Right atrium auricular region (tissue), 2 donors: ENCODE measurements around the gene STK10. TPM values are rescaled to one million over a fixed set of nuclear protein-coding genes. Genes with fewer than 3 reads are reported as not detected.
A peak's percentile ranks its signal among the peaks of the same experiment; 100 is the strongest.
"Not testable (repeated sequence)": the region's sequence is repeated elsewhere in the genome, so short reads cannot be mapped to it uniquely, and the experiment has no call there.

Experiments
- DNase-seq: peaks from one replicate; pipeline ENCODE4 v3.0.0-alpha.2; 2019; ENCODE audit warnings: low spot score
- H3K27ac ChIP-seq, 2 donors: fragments of 200-600 bp; sonication (generic); 1 replicate in 1 of 2; 2 replicates in 1 of 2; pipeline ENCODE4 v1.5.1; 2016 to 2019
- H3K27me3 ChIP-seq, 2 donors: fragments of 200-600 bp; sonication (generic); one replicate each; pipeline versions ENCODE4 v1.5.1 to v1.6.0; 2017 to 2019
- H3K36me3 ChIP-seq: fragments of 200-600 bp; sonication (generic); one replicate; pipeline ENCODE4 v1.5.1; 2016
- H3K4me1 ChIP-seq, 2 donors: fragments of 200-600 bp; sonication (generic); one replicate each; pipeline versions ENCODE4 v1.5.1 to v1.6.0; 2017 to 2019
- H3K4me3 ChIP-seq, 2 donors: fragments of 200-600 bp; sonication (generic); 1 replicate in 1 of 2; 2 replicates in 1 of 2; pipeline ENCODE4 v1.5.1; 2017 to 2019; ENCODE audit warnings: mild to moderate bottlenecking in 1 of 2, moderate library complexity in 1 of 2
- H3K9me3 ChIP-seq, 2 donors: fragments of 200-600 bp; sonication (generic); one replicate each; pipeline ENCODE4 v1.5.1; 2019
- CTCF ChIP-seq, 2 donors: fragments of 200-600 bp; sonication (generic); IDR thresholded peaks; one replicate each; pipeline ENCODE4 v1.5.1; 2019; ENCODE audit warnings: antibody characterized with exemption in 2 of 2
- total RNA-seq, 2 donors: library from RNA; depleted of rRNA; stranded (reverse); fragments of >200 nt; gene quantifications; one replicate each; pipeline ENCODE4 v1.1.0, GENCODE V29; 2016

Gene STK10
- total RNA-seq, 2 donors from 2014 or later = 6.9 to 10.8 TPM

- no peaks in the 10 kb centered on the region for H3K27me3 ChIP-seq
- no peak for DNase-seq
- H3K4me1 ChIP-seq = peaks cover 0 to 36% of the 10 kb centered on the region in 2 donors
- no peak for TF ChIP-seq CTCF (IDR thresholded peaks at IDR 0.05)
- no peaks in the 10 kb centered on the region for H3K36me3 ChIP-seq
- H3K27ac ChIP-seq = peak overlapping the region; percentile 53 to 54
- H3K9me3 ChIP-seq = no peaks in the 10 kb centered on the region
- no peak overlapping the region for H3K4me3 ChIP-seq
Observed at GRCh38 chr5:172162323-172162986, 25.6 kb downstream of the STK10 start.

DNA sequence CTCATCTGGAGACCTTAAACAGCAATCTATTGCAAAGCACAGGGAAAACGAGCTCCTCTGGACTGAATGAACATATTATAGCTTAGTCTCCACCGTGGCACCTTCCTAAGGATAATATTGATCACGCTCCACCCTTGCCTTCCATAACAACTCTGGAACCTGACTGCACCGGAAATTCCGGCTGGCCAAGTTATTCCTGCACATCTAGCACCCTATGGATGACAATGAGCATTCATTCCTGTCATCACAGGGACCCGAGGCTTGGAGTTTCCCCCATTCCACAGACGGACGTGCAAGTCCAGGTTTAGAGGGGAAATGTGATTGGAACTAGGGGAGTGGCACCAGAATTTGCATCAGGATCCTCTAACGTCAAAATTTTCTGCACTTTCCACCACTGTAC is 27.5 kb downstream of the STK10 start:
- Histone ChIP-seq H3K4me1 (peaks cover 0 to 40% of the 10 kb centered on the region in 2 donors), H3K36me3 (peaks cover 9% of the 10 kb centered on the region), H3K9me3 (no peaks in the 10 kb centered on the region), H3K4me3 (no peak overlapping the region), H3K27ac (no peak overlapping the region), H3K27me3 (no peaks in the 10 kb centered on the region)
- TF ChIP-seq CTCF (IDR thresholded peaks at IDR 0.05) = no peak
- DNase-seq = no peak

DNA sequence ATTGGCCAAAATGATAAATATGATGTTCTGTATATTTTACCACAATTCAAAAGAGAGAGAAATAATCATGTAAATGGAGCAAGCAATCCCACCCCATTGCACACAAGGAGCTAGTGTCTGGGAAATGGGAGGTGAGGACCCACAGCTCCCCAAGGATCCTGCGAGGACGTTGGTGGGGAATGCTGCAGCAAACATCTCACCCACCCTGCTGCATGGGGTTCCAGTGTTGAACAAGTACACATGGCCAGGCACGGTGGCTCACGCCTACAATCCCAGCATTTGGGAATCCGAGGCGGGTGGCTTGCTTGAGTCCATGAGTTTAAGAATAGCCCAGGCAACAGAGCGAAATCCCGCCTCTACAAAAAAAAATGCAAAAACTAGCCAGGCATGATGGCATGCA is 29.0 kb downstream of the STK10 start:
- Histone ChIP-seq H3K4me3 (no peak overlapping the region), H3K9me3 (no peaks in the 10 kb centered on the region), H3K4me1 (peaks cover 0 to 26% of the 10 kb centered on the region in 2 donors), H3K36me3 (peaks cover 13% of the 10 kb centered on the region), H3K27me3 (no peaks in the 10 kb centered on the region), H3K27ac (no peak overlapping the region)
- TF ChIP-seq CTCF (IDR thresholded peaks at IDR 0.05) = no peak
- no peak for DNase-seq

GRCh38 chr5:172156541-172156994 is 31.5 kb downstream of the STK10 start:
- DNase-seq = no peak
- Histone ChIP-seq H3K36me3 (peaks cover 13% of the 10 kb centered on the region), H3K27ac (no peak overlapping the region), H3K4me3 (no peak overlapping the region), H3K9me3 (no peaks in the 10 kb centered on the region), H3K27me3 (no peaks in the 10 kb centered on the region), H3K4me1 (peaks cover 0 to 6% of the 10 kb centered on the region in 2 donors)
- no peak for TF ChIP-seq CTCF (IDR thresholded peaks at IDR 0.05)

DNA sequence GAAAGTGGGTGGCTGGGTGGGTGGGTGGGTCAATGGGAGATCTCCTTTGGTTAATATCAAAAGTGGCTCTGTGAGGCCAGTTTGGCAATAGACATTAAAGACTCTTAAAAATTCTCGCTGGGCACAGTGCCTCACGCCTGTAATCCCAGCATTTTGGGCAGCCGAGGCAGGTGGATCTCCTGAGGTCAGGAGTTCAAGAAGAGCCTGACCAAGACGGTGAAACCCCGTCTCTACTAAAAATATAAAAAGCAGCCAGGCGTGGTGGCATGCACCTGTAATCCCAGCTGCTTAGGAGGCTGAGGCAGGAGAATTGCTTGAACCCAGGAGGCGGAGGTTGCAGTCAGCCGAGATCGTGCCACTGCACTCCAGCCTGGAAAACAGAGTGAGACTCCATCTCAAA is 32.9 kb downstream of the STK10 start:
- H3K4me3 ChIP-seq, H3K9me3 ChIP-seq, H3K27me3 ChIP-seq, H3K27ac ChIP-seq, H3K4me1 ChIP-seq, DNase-seq: not testable (repeated sequence)
- peaks cover 13% of the 10 kb centered on the region for H3K36me3 ChIP-seq

DNA sequence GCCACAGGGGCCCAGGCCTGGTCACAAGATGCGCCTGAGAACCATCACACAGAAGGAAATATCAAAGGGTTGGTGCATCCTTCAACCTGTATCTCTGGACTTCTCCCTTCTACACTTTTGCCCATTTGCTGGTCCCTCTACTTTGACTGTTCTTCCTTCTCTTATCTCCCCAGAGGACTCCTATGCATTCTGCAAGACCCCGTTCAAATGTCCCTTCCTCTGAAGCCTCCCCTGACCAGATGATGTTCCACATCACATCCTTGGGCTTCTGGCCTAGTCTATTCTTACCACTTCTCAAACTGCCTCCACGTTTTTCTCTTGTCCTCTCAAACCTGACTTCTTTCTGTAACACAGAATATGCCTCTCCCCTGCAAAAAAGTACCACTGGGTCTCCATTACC is 34.3 kb downstream of the STK10 start:
- no peak for TF ChIP-seq CTCF (IDR thresholded peaks at IDR 0.05)
- Histone ChIP-seq H3K4me3 (no peak overlapping the region), H3K9me3 (no peaks in the 10 kb centered on the region), H3K4me1 (peaks cover 0 to 6% of the 10 kb centered on the region in 2 donors), H3K27me3 (no peaks in the 10 kb centered on the region), H3K27ac (no peak overlapping the region), H3K36me3 (peaks cover 13% of the 10 kb centered on the region)
- no peak for DNase-seq
